B cell (primary cell): ENCODE data around the gene UHRF1. TPM values are rescaled to one million over a fixed set of nuclear protein-coding genes. Genes with fewer than 3 reads are reported as not detected.

ENCODE experiments used
- ATAC-seq: fragments of 200-7000 bp; cut with Tn5 transposase; one replicate; pipeline ENCODE4 v1.10.0; 2021; ENCODE audit warnings: low read depth, mild to moderate bottlenecking, moderate number of reproducible peaks, moderate library complexity
- CTCF ChIA-PET: fragments of 350-600 bp; sonication (Branson Sonifier 250); formaldehyde crosslinking; loops from one replicate; lab custom pipeline; 2021; ENCODE audit warnings: antibody characterized with exemption, inconsistent platforms; lab: Charles Lee
- POLR2A ChIA-PET: fragments of 350-600 bp; sonication (Branson Sonifier 250); formaldehyde crosslinking; loops from one replicate; lab custom pipeline; 2021; ENCODE audit warnings: antibody characterized with exemption; lab: Charles Lee
- DNase-seq: peaks from one replicate; pipeline ENCODE4 v3.0.0; 2013
- H2AFZ ChIP-seq: 2 replicates; pipeline ENCODE4 v1.6.1; 2012; ENCODE audit warnings: mild to moderate bottlenecking, low read depth, low read length; ENCODE audit not compliant: insufficient read depth, poor library complexity, severe bottlenecking
- H3K27ac ChIP-seq, 2 donors: 1 replicate in 1 of 2; 2 replicates in 1 of 2; pipeline ENCODE4 v1.5.1; 2012 to 2013; ENCODE audit warnings: low read length in 2 of 2, mild to moderate bottlenecking in 2 of 2, moderate library complexity in 1 of 2
- H3K27me3 ChIP-seq, 4 experiments: fragments of 200-600 bp in 1 of 4; sonication (generic) in 1 of 4; replicated peaks in 1 of 4; 1 replicate in 2 of 4; 2 replicates in 2 of 4; pipeline versions ENCODE4 v1.6.1 to v1.7.0; 2013 to 2016; ENCODE audit warnings: low read length in 3 of 4, mild to moderate bottlenecking in 2 of 4, mixed read lengths in 1 of 4, moderate library complexity in 1 of 4; ENCODE audit not compliant: insufficient read depth in 4 of 4, control insufficient read depth in 3 of 4; ENCODE audit errors: control extremely low read depth in 1 of 4
- H3K36me3 ChIP-seq, 2 experiments: replicated peaks in 1 of 2; 1 replicate in 1 of 2; 2 replicates in 1 of 2; pipeline versions ENCODE4 v1.6.1 to v1.7.1; 2013; ENCODE audit warnings: low read length in 1 of 2; ENCODE audit not compliant: insufficient read depth in 2 of 2, control insufficient read depth in 1 of 2; ENCODE audit errors: control extremely low read depth in 1 of 2, extremely low read depth in 1 of 2
- H3K4me1 ChIP-seq, 2 donors: fragments of 200-600 bp in 1 of 2; sonication (generic) in 1 of 2; 1 replicate in 1 of 2; 2 replicates in 1 of 2; pipeline versions ENCODE4 v1.5.1 to v1.6.1; 2013 to 2017; ENCODE audit warnings: low read length in 2 of 2; ENCODE audit not compliant: control insufficient read depth in 2 of 2, insufficient read depth in 2 of 2
- H3K4me2 ChIP-seq: replicated peaks from 2 replicates; pipeline ENCODE3; 2012; ENCODE audit warnings: mild to moderate bottlenecking, low read depth, low read length; ENCODE audit not compliant: poor library complexity, severe bottlenecking
- H3K4me3 ChIP-seq, 5 experiments: fragments of 200-600 bp in 1 of 5; sonication (generic) in 1 of 5; 1 replicate in 3 of 5; 2 replicates in 2 of 5; pipeline versions ENCODE4 v1.5.1 to v1.7.0; 2011 to 2016; ENCODE audit warnings: low read length in 4 of 5, mild to moderate bottlenecking in 4 of 5, low read depth in 2 of 5, control low read depth in 1 of 5, moderate library complexity in 1 of 5; ENCODE audit not compliant: insufficient read depth in 1 of 5; ENCODE audit errors: control extremely low read depth in 1 of 5, extremely low read depth in 1 of 5
- H3K79me2 ChIP-seq: fragments of 200-600 bp; sonication (generic); one replicate; pipeline ENCODE4 v1.6.0; 2016; ENCODE audit warnings: low read length; ENCODE audit not compliant: control insufficient read depth, insufficient read depth
- H3K9ac ChIP-seq: fragments of 200-600 bp; sonication (generic); 2 replicates; pipeline ENCODE4 v1.6.1; 2017; ENCODE audit warnings: mild to moderate bottlenecking, low read length, moderate library complexity
- H3K9me3 ChIP-seq, 3 donors: one replicate each; pipeline versions ENCODE4 v1.6.1 to v1.7.1; 2013; ENCODE audit warnings: low read length in 2 of 3; ENCODE audit not compliant: control insufficient read depth in 2 of 3, insufficient read depth in 1 of 3; ENCODE audit errors: control extremely low read depth in 1 of 3
- H4K20me1 ChIP-seq: 2 replicates; pipeline ENCODE4 v1.6.0; 2012; ENCODE audit warnings: mild to moderate bottlenecking, low read length; ENCODE audit not compliant: insufficient read depth, control insufficient read depth, poor library complexity, severe bottlenecking
- H3K27ac Mint-ChIP-seq: one replicate; pipeline ENCODE4 v1.8.0; 2021; ENCODE audit warnings: mixed read lengths
- H3K27me3 Mint-ChIP-seq: one replicate; pipeline ENCODE4 v1.8.0; 2021; ENCODE audit warnings: mixed read lengths
- H3K4me1 Mint-ChIP-seq: one replicate; pipeline ENCODE4 v1.8.0; 2021; ENCODE audit warnings: mixed read lengths
- H3K4me3 Mint-ChIP-seq: one replicate; pipeline ENCODE4 v1.8.0; 2021; ENCODE audit warnings: mixed read lengths
- H3K9me3 Mint-ChIP-seq: one replicate; pipeline ENCODE4 v1.8.0; 2022; ENCODE audit warnings: mixed read lengths; ENCODE audit not compliant: insufficient read depth
- EZH2 ChIP-seq: IDR thresholded peaks from 2 replicates; pipeline ENCODE4 v1.6.1; 2012; ENCODE audit warnings: borderline replicate concordance, low read depth, mild to moderate bottlenecking, moderate library complexity, low read length; ENCODE audit not compliant: insufficient read depth, poor library complexity, severe bottlenecking
- WGBS: methylation state at CpG from one replicate; pipeline ENCODE4 v1.1.5; 2013; ENCODE audit warnings: missing lambda C conversion rate; ENCODE audit not compliant: insufficient coverage; 5-methylcytosine and 5-hydroxymethylcytosine counted together
- intact Hi-C: fragments of 100-400 bp; cut with micrococcal nuclease; formaldehyde crosslinking; loops from one replicate; pipeline ENCODE4 v1.10.0; 2022
- polyA plus RNA-seq: library from polyadenylated mRNA; depleted of rRNA; stranded (reverse); fragments of >200 nt; gene quantifications from 2 replicates; pipeline ENCODE4 v1.2.3, GENCODE V29; 2012
- total RNA-seq, 2 donors: library from RNA; stranded (reverse); fragments of 120-200 nt in 1 of 2; gene quantifications; 1 replicate in 1 of 2; 2 replicates in 1 of 2; pipeline versions ENCODE4 v1.2.3 to v1.2.4, GENCODE V29; 2013 to 2022
- TF ChIP-seq, protein P1 (sequence below): fragments of 200-600 bp; IDR thresholded peaks from one replicate; pipeline ENCODE4 v1.8.0; 2022; ENCODE audit warnings: antibody characterized with exemption, mild to moderate bottlenecking

Gene UHRF1
- total and polyA plus RNA-seq, 2 donors (not counting 1 experiment from before 2014, with no cell fraction given) = 0.32 to 0.55 TPM

DNA sequence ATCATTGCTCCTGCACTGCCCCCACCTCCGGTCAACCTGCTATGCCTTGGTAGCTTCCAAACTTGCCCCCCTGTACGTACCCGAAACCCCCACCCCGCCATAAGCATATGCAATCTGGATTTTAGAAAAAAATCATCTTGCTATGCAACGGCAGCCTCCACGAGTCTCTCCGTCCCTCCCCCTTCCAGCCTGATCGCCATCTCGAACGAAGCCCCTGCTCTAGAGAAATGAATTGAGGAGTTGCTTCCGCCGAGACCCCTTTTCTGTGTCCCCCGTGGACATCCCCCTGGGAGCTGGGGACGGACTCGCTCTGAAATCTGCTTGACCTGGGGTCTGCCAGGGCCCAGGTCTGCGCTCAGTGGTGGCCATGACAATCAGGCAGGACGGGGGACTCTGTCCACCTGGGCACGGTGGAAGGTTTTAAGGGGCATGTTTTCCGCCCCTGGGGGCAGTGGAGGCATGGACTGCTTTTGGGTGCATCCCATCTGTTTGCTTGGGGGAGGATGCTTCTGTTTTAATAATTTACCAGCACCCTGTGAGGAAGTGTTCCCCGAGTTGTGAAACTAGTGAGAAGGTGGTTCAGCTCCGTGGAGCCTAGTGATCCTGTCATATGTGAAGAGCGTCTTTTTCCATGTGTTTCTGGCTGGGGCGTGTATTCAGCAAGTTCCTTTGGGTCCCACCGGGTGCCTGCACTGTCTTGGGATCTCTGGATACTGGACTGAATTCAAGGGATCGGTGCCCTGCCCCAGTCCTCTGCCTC, 60.7 kb downstream of the UHRF1 start:
- 7% methylated on average over 20 of the region's 25 CpGs for WGBS

More for the DNA sequence above, 60.7 kb downstream of the UHRF1 start:
- H3K4me1 Mint-ChIP-seq = peaks cover 33% of the 10 kb centered on the region
- H3K27ac Mint-ChIP-seq = peak overlapping the region; percentile 51
- ChIA-PET CTCF (interaction anchor here (0.6 to 1.8 kb wide), 4 partner anchors 23 to 96 kb away, joined by 3 to 9 read pairs (median 5); no protein-coding TSS in a partner anchor), POLR2A (interaction anchor here (0.5 to 0.7 kb wide), 5 partner anchors 52 to 750 kb away, joined by 5 to 10 read pairs (median 7); partner anchors contain the start of genes CATSPERD and LONP1)
- TF ChIP-seq, protein P1, sequence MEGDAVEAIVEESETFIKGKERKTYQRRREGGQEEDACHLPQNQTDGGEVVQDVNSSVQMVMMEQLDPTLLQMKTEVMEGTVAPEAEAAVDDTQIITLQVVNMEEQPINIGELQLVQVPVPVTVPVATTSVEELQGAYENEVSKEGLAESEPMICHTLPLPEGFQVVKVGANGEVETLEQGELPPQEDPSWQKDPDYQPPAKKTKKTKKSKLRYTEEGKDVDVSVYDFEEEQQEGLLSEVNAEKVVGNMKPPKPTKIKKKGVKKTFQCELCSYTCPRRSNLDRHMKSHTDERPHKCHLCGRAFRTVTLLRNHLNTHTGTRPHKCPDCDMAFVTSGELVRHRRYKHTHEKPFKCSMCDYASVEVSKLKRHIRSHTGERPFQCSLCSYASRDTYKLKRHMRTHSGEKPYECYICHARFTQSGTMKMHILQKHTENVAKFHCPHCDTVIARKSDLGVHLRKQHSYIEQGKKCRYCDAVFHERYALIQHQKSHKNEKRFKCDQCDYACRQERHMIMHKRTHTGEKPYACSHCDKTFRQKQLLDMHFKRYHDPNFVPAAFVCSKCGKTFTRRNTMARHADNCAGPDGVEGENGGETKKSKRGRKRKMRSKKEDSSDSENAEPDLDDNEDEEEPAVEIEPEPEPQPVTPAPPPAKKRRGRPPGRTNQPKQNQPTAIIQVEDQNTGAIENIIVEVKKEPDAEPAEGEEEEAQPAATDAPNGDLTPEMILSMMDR = no peak
- TF ChIP-seq EZH2 = no peak
- peak overlapping the region; percentile 59 for H3K9ac ChIP-seq
- no peaks in the 10 kb centered on the region for H3K36me3 ChIP-seq
- peaks cover 45% of the 10 kb centered on the region for H4K20me1 ChIP-seq
- H3K4me1 ChIP-seq = peaks cover 27 to 34% of the 10 kb centered on the region in 2 donors
- H3K79me2 ChIP-seq = peaks cover 54% of the 10 kb centered on the region
- peak overlapping the region; percentile 86 for H3K4me3 Mint-ChIP-seq
- peak; percentile 72 for DNase-seq
- peak overlapping the region; percentile 41 to 67 (median 56) for H3K4me3 ChIP-seq
- no peaks in the 10 kb centered on the region for H3K9me3 Mint-ChIP-seq
- H3K9me3 ChIP-seq = no peaks in the 10 kb centered on the region
- peak overlapping the region; percentile 1 for H2AFZ ChIP-seq
- no peaks in the 10 kb centered on the region for H3K27me3 Mint-ChIP-seq
- peak overlapping the region; percentile 84 for H3K4me2 ChIP-seq
- no peaks in the 10 kb centered on the region for H3K27me3 ChIP-seq
- H3K27ac ChIP-seq = no peak overlapping the region
- no peak for ATAC-seq
- intact Hi-C loops = loop anchor here (2.0 to 10.0 kb wide), 4 partner anchors 103 to 1005 kb away; partner anchors contain the start of genes NDUFA11, PLIN3, RANBP3 and VMAC
